C4-2B (cell line): ENCODE measurements around the gene LRP5.

Experiments
- H3K27ac ChIP-seq: fragments of 450-650 bp; 2 replicates; pipeline ENCODE4 v1.5.1; 2017
- ZFX ChIP-seq: fragments of 450-650 bp; IDR thresholded peaks from 2 replicates; pipeline ENCODE4 v1.6.1; 2017
- TF ChIP-seq, protein P1 (sequence below): fragments of 450-650 bp; conservative IDR thresholded peaks from 2 replicates; pipeline ENCODE4 v1.5.1; 2017; ENCODE audit warnings: mild to moderate bottlenecking

The LRP5 gene

DNA sequence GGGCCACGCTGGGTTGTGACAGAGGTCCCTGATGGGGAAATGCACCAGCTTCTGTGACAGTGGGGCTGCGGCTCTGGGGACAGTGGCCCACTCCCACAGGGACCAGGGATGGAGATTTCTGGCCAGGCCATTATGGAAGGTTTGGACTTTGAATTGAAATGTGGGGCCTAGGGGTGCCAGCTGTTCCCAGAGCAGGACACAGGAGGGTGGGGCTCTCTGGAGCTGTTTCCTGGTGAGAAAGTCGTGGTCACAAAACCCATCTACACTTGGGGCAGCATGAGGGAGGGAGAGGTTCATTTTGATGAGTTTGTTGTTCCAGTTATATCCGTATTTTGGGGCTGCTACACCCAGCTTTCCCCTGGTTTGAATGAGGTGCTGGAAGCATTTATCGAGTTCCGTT lies 52.2 kb downstream of the LRP5 start:
- H3K27ac ChIP-seq = no peak overlapping the region
- TF ChIP-seq ZFX = no peak
- TF ChIP-seq, protein P1, sequence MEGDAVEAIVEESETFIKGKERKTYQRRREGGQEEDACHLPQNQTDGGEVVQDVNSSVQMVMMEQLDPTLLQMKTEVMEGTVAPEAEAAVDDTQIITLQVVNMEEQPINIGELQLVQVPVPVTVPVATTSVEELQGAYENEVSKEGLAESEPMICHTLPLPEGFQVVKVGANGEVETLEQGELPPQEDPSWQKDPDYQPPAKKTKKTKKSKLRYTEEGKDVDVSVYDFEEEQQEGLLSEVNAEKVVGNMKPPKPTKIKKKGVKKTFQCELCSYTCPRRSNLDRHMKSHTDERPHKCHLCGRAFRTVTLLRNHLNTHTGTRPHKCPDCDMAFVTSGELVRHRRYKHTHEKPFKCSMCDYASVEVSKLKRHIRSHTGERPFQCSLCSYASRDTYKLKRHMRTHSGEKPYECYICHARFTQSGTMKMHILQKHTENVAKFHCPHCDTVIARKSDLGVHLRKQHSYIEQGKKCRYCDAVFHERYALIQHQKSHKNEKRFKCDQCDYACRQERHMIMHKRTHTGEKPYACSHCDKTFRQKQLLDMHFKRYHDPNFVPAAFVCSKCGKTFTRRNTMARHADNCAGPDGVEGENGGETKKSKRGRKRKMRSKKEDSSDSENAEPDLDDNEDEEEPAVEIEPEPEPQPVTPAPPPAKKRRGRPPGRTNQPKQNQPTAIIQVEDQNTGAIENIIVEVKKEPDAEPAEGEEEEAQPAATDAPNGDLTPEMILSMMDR = no peak

DNA sequence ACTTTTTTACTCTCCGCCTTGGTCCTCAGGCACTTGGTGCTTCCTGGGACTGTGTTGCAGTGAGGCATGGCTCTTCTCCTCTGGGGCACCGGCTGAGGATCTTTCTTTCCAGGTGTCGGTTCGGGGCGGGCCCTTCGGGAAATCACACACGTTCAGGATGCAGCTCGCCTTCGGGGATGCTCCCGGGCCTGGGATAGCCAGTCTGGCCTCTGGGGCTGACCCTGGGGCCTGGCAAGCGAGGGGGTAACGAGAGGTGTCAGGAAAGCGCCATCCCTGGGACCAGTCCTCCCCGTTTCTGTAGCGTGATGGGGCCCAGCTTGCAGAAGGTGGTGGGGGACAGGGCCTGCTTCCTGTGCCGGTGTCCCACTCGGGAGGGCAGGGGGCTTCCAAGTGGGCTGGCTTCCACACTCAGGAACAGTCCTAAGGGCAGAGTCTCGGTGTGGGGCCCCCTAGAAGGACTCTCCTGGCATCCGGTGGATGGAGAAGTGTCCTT lies 53.6 kb downstream of the LRP5 start:
- H3K27ac ChIP-seq = no peak overlapping the region
- TF ChIP-seq, protein P1 = no peak
- TF ChIP-seq ZFX = no peak

DNA sequence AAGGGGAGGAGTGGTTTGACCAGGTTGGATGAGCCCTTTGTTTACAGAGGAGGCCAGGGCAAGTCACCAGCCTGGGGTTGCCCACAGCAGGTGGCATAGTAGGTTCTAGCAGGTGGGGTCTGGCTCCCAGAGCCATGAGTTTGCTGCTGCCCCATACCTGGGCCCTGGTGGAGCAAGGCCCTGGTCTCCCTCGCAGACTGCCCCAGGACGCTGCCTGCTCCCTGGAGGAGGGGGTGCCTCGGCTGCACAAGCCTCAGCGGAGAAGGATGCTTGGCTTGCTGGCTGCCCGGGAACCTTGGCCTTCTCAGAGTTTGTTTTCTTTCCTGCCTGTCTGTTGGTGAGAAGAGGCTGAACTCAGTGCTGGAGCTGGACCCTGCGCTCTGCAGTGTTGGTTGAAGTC lies 54.9 kb downstream of the LRP5 start:
- H3K27ac ChIP-seq = no peak overlapping the region
- no peak for TF ChIP-seq ZFX
- TF ChIP-seq, protein P1 = no peak

DNA sequence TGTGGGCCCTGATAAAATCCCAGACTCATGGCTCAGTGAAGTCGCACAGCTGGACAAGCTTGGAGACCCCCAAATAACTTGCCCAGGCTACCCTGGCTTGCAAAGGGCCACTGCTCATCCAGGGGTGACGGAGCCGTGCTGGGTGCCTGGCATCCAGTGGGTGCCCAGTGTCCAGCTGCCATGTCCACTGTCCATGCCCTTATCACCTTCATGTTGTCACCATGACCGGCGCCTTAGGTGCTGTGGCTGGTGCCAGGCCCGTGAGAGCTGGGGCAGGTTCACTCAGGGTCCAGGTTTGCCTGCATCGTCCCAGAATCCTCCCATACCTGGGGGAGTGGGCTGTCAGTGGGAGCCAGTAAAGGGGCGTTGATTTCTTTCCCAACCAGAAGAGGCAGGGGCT lies 57.4 kb downstream of the LRP5 start:
- no peak overlapping the region for H3K27ac ChIP-seq
- no peak for TF ChIP-seq ZFX
- TF ChIP-seq, protein P1 = no peak

DNA sequence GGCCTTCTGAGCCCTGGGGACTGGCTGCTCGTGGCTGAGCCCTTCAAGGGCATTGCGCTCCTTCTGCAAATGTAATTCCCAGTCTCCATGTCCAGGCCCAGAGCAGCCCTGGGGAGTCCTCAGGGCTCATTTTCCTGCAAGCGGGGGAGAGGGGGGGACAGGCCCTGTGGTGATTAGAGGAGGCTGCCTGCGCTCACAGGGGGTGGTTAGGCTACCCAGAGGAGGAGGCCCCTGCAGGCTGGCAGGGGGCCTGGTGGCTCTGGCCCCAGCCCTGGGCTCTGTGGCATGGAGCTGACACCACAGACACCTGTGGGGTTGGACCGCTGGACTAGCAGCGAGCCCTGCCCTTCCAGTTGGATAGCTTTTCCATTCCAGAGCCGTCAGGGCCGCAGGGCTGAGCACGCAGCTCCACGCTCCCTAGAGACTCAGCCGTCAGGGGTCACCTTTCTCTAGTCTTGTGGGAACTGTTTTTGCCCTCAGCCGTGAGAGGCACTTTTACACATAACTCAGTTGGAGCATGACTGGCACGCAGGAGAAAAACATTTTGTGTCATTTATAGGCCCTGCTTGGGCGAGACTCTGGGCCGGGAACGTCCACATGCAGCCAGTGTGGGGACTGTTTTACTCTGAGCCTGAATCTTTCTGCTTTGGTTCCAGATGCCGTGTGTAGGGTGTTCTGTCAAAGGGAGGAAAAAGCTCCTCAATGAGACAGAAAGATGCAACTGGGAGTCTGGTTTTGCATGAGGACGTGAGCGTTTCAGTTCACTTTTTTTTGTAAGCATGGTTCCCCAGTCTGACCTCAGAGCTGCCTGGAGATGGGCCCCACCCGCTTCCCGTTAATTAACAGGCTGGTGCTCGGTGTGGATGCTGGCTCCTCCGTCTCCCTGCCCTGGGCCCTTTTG lies 58.1 kb downstream of the LRP5 start:
- TF ChIP-seq, protein P1 = no peak
- TF ChIP-seq ZFX = no peak
- no peak overlapping the region for H3K27ac ChIP-seq

DNA sequence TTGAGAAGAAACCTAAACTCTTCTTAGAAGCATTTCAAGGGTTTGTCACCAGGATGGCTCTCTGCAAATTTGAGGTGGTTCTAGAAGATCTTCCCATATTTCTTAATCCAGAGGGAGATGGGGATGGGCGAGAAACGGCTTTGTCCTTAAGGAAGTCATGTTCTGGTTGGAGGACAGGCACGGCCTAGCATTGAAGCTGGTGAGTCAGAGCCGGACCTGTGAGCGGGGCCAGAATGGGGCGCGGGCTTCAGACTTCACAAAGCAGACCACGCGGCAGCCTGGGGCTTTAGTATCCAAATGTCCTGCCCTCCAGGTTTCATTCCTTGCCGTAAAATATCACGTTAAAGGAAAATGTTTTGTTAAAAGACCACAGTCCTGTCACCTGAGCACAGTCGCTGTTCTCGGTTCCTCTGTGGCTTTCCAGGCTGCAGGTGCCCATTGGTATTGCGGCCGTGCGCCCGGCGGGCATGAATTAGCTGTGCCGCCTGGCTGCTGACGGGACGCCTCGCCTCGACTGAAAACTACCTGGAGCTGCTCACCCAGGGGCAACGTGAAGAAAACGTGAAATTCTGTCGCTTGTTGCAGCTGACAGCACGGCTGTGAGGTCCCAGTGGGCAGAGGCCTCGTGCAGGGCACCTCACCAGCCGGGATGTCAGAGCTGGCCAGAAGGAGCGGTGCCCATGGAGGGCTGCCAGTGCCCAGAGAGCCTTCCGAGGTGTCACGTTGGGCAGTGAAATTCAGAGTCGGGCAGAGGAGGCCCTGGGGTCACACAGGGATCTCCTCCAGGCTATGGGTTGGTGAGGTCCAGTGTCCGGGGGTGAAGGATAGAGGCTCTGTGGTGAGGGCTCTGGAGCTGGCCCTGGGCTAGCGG lies 59.0 kb downstream of the LRP5 start:
- H3K27ac ChIP-seq = no peak overlapping the region
- TF ChIP-seq, protein P1 = no peak
- TF ChIP-seq ZFX = no peak

DNA sequence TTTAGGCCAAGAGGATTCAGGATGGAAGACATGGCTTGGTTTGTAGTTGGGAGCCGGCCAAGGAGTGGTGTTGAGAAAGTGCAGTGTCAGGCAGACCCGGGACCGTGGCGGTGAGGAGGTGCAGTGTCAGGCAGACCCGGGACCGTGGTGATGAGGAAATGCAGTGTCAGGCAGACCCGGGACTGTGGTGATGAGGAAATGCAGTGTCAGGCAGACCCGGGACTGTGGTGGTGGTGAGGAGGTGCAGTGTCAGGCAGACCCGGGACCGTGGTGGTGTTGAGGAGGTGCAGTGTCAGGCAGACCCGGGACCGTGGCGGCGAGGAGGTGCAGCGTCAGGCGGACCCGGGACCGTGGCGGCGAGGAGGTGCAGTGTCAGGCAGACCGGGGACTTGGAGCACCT lies 59.7 kb downstream of the LRP5 start:
- no peak overlapping the region for H3K27ac ChIP-seq
- TF ChIP-seq ZFX = no peak
- TF ChIP-seq, protein P1 = no peak
